Left renal cortex interstitium (tissue), 4 donors: Measurements from ENCODE around the gene WDR81. TPM values are rescaled to one million over a fixed set of nuclear protein-coding genes. Genes with fewer than 3 reads are reported as not detected.
"Not testable (repeated sequence)": the region's sequence is repeated elsewhere in the genome, so short reads cannot be mapped to it uniquely, and the experiment has no call there.

Source experiments
- DNase-seq, 4 donors: peaks; one replicate each; pipeline ENCODE4 v3.0.0-alpha.2; 2013; ENCODE audit warnings: low read depth in 4 of 4, low spot score in 2 of 4, missing footprints in 1 of 4
- polyA plus RNA-seq, 4 donors: library from polyadenylated mRNA; unstranded; fragments of 120-200 nt; gene quantifications; one replicate each; pipeline ENCODE4 v1.2.1, GENCODE V29; 2013; ENCODE audit not compliant: insufficient read length in 4 of 4

WDR81 gene
- polyA plus RNA-seq, 4 donors, result 11.6 to 23.2 (median 18.8) TPM

DNA sequence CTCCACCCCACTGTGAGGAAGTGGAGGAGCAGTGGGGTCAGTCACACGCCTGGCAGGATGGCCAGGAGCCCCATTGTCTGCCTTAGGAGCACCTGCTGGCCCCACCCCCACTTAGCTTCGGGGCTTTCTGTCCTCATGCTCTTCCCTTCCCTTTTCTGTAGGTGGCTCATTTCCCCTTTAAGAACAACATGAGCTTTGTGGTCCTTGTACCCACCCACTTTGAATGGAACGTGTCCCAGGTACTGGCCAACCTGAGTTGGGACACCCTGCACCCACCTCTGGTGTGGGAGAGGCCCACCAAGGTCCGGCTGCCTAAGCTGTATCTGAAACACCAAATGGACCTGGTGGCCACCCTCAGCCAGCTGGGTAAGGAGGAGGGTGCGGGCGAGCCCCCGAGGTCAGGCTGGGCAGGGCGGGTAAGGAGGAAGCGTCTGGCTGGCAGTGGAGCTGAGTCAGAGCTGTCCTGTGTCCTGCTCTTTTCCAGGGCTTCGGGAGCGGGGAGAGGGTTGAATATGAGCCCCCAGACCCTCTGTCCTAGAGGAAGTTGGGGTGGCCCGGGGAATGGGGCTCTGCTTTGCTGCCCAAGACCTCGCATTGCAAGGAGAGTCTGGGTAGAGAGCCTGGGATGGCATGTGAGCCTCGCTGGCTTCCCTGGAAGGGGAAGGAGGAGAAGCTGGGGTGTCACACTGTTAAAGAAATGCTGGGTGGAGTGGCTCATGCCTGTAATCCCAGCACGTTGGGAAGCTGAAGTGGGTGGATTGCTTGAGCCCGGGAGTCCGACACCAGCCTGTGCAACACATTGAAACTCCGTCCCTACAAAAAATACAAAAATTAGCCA lies 28.1 kb downstream of the WDR81 start:
- DNase-seq, result no peak

- DNase-seq, result no peak
These were observed 29.4 kb downstream of the WDR81 start for GRCh38 chr17:1753767-1754429.

DNA sequence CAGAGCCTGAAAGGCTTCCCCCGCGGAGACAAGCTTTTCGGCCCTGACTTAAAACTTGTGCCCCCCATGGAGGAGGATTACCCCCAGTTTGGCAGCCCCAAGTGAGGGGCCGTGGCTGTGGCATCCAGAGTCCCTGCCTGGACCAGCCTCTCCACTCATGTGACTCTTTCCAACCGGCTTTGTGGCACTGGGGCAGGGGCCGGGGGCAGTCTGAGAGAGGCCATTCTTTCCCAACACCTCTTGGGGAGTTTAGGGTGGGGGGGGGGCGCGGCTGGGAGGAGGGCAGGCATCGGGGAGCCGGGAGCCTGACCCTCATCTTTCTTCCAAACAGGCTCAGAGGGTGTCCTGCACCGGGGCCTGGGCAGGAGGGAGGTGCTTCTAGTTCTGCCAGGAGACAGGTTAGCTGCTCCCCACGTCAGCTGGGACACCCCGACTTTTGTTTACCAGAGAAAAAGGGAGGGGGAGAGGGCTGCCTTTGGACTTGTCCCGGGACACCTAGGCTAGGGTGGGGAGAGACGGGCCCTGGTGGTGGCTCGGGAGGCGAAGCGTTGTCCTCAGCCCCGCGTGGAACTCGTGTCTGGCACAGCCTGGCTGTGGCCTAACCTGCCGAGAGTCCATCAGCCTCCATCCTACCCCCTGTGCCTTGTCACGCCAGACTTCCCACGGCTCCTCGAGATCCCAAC lies 30.1 kb downstream of the WDR81 start:
- no peak for DNase-seq

DNA sequence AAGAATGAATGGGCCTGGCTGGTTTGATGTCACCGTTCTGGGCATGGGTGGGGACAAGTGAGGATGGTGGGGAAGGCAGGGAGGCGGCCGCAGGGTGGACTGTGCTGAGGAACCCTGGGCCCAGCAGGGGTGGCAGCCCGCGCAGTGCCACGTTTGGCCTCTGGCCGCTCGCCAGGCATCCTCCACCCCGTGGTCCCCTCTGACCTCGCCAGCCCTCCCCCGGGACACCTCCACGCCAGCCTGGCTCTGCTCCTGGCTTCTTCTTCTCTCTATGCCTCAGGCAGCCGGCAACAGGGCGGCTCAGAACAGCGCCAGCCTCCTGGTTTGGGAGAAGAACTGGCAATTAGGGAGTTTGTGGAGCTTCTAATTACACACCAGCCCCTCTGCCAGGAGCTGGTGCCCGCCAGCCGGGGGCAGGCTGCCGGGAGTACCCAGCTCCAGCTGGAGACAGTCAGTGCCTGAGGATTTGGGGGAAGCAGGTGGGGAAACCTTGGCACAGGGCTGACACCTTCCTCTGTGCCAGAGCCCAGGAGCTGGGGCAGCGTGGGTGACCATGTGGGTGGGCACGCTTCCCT lies 30.8 kb downstream of the WDR81 start:
- no peak for DNase-seq

GRCh38 chr17:1755827-1756262 lies 31.3 kb downstream of the WDR81 start:
- no peak for DNase-seq

DNA sequence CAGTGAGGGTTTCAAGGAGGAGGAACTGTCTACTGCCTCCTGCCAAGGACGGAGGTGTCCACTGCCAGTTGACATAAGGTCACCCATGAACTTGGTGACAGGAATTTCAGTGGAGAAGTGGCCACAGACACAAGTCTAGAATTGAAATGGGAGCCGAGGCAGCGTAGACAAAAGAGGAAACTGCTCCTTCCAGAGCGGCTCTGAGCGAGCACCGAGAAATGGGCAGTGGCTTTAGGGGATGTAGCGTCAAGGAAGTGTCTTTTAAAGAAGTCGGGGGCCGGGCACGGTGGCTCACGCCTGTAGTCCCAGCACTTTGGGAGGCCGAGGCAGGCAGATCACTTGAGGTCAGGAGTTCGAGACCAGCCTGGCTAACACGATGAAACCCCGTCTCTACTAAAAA lies 34.3 kb downstream of the WDR81 start:
- DNase-seq, result no peak

DNA sequence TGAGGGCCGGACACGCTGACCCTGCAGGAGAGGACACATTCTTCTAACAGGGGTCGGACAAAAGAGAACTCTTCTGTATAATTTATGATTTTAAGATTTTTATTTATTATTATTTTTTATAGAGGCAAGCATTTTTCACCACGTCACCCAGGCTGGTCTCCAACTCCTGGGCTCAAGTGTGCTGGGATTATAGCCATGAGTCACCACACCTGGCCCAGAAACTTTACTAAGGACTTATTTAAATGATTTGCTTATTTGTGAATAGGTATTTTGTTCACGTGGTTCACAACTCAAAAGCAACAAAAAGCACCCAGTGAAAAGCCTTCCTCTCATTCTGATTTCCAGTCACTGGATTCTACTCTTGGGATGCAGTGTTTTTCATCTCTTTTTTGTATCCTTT lies 35.0 kb downstream of the WDR81 start:
- no peak for DNase-seq

DNA sequence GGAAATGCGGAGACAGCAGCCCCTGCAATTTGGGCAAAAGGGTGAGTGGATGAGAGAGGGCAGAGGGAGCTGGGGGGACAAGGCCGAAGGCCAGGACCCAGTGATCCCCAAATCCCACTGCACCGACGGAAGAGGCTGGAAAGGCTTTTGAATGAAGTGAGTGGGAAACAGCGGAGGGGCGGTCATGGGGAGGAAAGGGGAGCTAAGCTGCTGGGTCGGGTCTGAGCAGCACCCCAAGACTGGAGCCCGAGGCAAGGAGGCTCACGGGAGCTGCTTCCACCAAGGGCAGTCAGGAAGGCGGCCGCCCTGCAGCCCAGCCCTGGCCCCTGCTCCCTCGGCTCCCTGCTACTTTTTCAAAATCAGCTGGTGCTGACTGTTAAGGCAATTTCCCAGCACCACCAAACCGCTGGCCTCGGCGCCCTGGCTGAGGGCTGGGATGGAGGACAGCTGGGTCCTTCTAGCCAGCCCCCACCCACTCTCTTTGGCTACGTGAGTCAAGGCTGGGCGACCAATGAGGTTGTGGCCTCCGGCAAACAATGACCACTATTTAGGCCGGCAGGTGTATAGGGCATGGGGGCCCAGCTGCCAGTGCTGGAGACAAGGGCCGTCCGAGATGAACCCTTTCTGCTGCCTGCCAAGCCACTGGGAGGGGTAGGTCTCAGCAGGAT lies 37.9 kb downstream of the WDR81 start:
- no peak for DNase-seq

GRCh38 chr17:1762901-1763898 lies 38.7 kb downstream of the WDR81 start:
- DNase-seq, result no peak

DNA sequence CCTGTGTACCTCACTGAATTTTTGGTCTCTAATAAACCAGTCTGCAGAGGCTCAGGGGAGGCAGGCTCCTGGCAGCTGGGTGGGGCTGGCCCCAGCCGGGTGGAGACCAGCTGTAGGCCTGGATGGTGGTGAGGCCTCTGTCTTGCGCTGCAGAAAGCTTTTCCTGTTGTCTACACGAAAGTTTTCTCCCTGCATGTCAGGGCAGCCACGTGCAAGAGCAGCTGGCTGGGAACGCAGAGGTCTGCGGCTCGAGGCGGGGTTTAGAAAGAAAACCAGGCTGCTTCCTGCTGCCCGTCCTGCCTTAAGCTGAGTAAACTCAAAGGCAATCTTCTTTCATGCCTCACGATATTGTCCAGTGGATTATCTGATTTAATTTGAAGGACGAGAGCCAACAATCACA lies 39.8 kb downstream of the WDR81 start:
- no peak for DNase-seq

DNA sequence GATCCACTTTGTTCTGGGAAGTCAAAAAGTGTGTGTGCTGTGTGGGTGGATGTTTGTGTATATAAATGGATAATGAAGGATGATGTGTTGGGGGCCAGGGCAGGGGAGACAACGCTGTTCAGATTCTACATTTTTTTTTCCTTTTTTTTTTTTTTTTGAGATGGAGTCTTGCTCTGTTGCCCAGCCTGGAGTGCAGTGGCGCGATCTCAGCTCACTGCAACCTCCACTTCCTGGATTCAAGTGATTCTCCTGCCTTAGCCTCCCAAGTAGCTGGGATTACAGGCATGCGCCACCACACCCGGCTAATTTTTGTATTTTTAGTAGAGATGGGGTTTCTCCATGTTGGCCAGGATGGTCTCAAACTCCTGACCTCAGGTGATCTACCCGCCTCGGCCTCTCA lies 40.2 kb downstream of the WDR81 start:
- not testable (repeated sequence) for DNase-seq

GRCh38 chr17:1765576-1765975 lies 41.1 kb downstream of the WDR81 start:
- no peak for DNase-seq

DNA sequence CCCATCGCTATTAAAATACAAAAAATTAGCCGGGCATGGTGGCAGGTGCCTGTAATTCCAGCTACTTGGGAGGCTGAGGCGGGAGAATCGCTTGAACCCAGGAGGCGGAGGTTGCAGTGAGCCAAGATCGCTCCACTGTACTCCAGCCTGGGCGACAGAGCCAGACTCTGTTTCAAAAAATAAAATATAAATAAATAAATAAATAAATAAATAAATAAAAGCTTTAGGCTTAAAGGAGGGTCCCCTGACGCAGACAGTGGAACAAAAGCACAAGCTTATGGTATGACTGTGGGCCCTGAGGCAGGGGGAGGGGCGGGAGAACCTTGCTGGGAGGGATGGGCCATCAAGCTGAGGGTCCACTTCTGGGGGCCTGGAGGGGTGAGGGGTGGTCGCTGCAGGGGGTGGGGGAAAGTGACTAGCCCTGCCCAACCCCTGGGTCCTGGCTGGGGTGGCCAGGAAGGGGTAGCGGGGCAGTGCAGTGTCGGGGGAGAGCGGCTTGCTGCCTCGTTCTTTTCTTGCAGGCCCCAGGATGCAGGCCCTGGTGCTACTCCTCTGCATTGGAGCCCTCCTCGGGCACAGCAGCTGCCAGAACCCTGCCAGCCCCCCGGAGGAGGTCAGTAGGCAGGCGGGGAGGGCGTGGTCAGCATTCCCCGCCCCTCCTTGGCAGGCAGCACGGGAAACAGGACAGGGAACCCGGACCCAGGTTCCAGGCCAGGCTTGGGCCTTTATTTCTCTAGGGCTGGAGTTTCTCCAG lies 42.1 kb downstream of the WDR81 start:
- DNase-seq, result no peak

- DNase-seq, result no peak
These were observed 42.9 kb downstream of the WDR81 start for GRCh38 chr17:1767358-1767757.

- DNase-seq, result no peak
These were observed 45.4 kb downstream of the WDR81 start for GRCh38 chr17:1769822-1770477.

DNA sequence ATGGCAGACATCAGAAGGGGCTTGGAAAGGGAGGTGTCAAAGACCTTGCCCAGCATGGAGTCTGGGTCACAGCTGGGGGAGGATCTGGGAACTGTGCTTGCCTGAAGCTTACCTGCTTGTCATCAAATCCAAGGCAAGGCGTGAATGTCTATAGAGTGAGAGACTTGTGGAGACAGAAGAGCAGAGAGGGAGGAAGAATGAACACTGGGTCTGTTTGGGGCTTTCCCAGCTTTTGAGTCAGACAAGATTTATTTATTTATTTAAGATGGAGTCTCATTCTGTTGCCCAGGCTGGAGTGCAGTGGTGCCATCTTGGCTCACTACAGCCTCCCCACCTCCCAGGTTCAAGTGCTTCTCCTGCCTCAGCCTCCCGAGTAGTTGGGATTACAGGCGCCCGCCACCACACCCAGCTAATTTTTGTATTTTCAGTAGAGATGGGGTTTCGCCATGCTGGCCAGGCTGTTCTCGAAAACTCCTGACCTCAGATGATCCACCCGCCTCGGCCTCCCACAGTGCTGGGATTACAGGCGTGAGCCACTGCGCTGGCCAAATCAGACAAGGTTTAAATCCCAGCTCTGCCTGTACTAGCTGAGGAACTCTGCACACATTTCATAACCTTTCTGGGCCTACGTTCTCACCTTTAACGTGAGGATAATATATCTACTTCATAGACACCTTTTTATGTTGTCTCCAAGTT lies 48.6 kb downstream of the WDR81 start:
- not testable (repeated sequence) for DNase-seq

DNA sequence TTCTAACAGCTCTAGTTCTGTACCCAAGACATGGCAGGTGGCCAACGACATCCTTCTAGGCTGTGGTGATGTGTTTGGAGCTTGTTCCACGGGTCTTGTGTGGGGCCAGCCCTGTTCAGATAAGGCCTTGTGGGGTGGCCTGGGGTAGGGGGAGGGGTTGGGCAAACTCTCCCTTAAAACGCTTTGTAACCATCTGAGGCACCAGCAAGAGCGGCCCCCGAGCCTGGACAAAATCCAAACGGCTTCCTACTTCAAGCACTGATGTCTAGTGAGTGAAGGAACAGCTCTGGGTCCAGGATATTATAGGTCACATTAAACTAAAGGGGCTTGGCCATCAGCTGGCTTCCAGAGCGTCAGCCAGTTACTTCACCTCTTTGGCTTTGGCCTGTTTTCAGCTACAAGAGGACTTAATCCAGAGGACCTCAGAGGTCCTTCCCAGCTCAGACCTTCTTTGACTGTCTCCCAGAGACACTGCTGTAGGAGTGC lies 49.2 kb downstream of the WDR81 start:
- no peak for DNase-seq
